ENCODE data around the gene VAV3. TPM values are rescaled to one million over a fixed set of nuclear protein-coding genes. Genes with fewer than 3 reads are reported as not detected.

Gene VAV3
- total RNA-seq, 1 donor from 2014 or later = 6.4 TPM

DNA sequence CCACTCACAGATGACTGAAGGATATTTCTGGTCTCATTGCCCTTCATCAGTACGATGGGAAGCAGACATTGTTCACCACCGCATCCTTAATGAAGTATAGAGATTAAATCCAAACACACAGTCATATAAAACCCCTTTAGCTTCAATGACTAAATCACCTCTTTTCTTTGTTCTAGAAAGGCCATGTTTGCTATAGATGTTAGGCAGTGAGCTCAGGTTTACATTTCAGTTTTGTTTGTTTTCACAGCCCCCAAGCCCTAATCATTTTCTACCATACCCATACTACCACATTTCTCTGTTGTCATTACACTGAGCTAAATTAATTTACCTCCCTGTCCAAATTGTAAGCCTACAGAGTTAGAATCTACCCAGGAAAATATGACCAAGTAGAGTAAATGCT is 439.0 kb downstream of the VAV3 start:
- intact Hi-C loops (cut with DNase I) = no loop called here
- no peak for ATAC-seq
- DNase-seq (ENCODE audit: low spot score) = no peak

DNA sequence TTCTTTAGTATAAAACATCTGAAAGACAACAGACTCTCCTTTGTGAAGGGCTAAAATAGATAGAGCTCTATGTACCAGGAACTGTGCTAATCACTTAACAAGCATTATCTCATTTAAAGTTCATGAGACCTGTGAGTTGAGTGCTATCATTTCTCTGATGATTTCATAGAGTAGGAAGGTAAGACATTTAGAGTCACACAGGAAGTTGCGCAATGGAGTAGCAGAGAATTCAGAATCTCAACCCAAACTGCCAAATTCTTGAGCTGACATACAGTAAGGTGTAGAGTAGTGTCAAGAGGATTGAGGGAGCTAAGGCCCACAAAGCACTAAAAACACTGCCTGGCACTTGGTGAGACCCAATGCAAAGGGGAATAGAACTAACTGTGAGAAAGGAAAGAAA is 439.8 kb downstream of the VAV3 start:
- no peak for ATAC-seq
- intact Hi-C loops (cut with DNase I) = no loop called here
- no peak for DNase-seq (ENCODE audit: low spot score)

DNA sequence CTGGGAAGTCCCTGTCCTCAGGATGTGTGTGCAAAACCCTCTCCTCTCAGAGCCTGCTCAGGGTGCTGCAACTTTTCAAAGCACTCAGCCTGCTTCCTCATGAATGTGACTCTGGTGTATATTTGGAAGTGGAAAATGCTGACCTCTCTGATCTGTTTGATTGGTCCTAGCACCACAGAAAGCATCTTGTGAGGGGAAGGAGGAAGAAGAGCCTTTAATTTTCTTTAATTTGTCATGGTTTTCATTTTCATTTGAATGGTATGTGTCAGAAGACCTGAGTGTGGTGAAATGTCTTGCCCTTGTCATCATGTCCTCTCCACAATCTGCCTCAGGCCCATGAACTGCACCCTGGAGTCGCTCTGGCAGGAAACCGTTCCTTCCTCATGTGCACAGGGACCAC is 440.7 kb downstream of the VAV3 start:
- ATAC-seq = no peak
- no peak for DNase-seq (ENCODE audit: low spot score)
- intact Hi-C loops (cut with DNase I) = no loop called here

DNA sequence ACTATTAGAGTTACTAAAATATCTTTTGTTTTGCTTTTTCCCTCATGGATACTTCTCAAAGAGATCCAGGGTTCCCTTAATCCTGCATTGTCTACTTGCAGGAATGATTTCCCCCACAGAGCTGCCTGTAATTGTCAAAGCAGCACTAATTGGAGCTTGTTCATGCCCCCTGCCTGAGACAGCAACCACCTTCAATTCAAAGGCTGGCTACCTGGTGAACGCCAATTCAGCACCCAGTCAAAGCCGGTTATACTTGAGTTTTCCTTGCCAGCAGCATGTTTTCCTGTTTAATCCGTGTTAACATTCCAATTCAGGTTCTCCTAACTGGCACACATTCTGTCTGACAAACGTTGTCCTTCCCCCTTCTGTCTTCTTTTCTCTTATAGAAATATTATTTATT is 441.2 kb downstream of the VAV3 start:
- ATAC-seq (no peak), DNase-seq (ENCODE audit: low spot score) (no peak)
- intact Hi-C loops (cut with DNase I) = no loop called here

DNA sequence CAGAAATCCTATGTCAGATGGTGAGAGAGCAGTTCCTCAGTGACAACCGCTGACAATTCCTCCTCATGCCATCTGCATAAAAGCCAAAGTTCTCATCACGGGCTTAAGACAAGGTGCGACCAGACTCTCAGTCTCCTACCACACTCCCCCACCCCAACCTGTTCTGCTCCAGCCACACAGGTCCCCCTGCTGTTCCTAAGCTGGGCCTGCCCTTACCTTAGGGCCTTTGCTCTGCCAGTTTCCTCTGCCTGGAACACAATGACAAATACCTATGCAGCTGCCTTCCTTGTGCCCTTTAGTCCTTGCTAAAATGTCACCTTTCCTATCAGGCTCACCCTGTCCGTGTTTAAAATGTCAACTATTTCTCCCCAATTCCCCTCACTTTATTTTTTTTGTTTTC is 441.9 kb downstream of the VAV3 start:
- intact Hi-C loops (cut with DNase I) = no loop called here
- no peak for ATAC-seq

More for the DNA sequence above, 441.9 kb downstream of the VAV3 start:
- DNase-seq (ENCODE audit: low spot score) = no peak

Small RNA genes lying within 50 kb of the gene (microRNA-seq; reads per million reads assigned to microRNA genes)
- gene MIR7852 = not detected

Other genes starting within 250 kb of the VAV3 start
- gene SLC25A24, start 235.2 kb upstream of the VAV3 start, total RNA-seq = 25.8 TPM